Activated CD8-positive, alpha-beta T cell treated with anti-CD3 and anti-CD28 coated beads for 36 hours (primary cell): ENCODE measurements around the gene AUH. TPM values are rescaled to one million over a fixed set of nuclear protein-coding genes. Genes with fewer than 3 reads are reported as not detected.

Source experiments
- ATAC-seq: fragments of 200-7000 bp; cut with Tn5 transposase; one replicate; pipeline ENCODE4 v1.10.0; 2021; ENCODE audit warnings: mild to moderate bottlenecking, moderate library complexity
- CTCF ChIA-PET: fragments of 350-600 bp; sonication (Branson Sonifier 250); formaldehyde crosslinking; loops from one replicate; lab custom pipeline; 2021; ENCODE audit warnings: antibody characterized with exemption; lab: Charles Lee
- POLR2A ChIA-PET: fragments of 350-600 bp; sonication (Branson Sonifier 250); formaldehyde crosslinking; loops from one replicate; lab custom pipeline; 2021; ENCODE audit warnings: antibody characterized with exemption; lab: Charles Lee
- DNase-seq: peaks from one replicate; pipeline ENCODE4 v3.0.0-alpha.2; 2020
- H3K27ac Mint-ChIP-seq: one replicate; pipeline ENCODE4 v1.8.0; 2021; ENCODE audit warnings: mild to moderate bottlenecking, mixed read lengths
- H3K27me3 Mint-ChIP-seq: one replicate; pipeline ENCODE4 v1.8.0; 2021; ENCODE audit warnings: mixed read lengths
- H3K36me3 Mint-ChIP-seq: one replicate; pipeline ENCODE4 v1.8.0; 2021; ENCODE audit warnings: low read depth, mixed read lengths
- H3K4me1 Mint-ChIP-seq: one replicate; pipeline ENCODE4 v1.8.0; 2021; ENCODE audit warnings: low read depth, mixed read lengths
- H3K4me3 Mint-ChIP-seq: one replicate; pipeline ENCODE4 v1.8.0; 2021; ENCODE audit warnings: mild to moderate bottlenecking, moderate library complexity, mixed read lengths
- H3K9me3 Mint-ChIP-seq: one replicate; pipeline ENCODE4 v1.8.0; 2021; ENCODE audit warnings: mixed read lengths
- intact Hi-C: fragments of 100-400 bp; cut with micrococcal nuclease; formaldehyde crosslinking; loops from one replicate; pipeline ENCODE4 v1.10.0; 2022
- total RNA-seq, 2 experiments: library from RNA; stranded (reverse); gene quantifications; one replicate each; pipeline ENCODE4 v1.2.3, GENCODE V29; 2021
- TF ChIP-seq, protein P1 (sequence below): fragments of 200-600 bp; IDR thresholded peaks from one replicate; pipeline ENCODE4 v1.8.0; 2022; ENCODE audit warnings: antibody characterized with exemption, mild to moderate bottlenecking

Gene AUH
- total RNA-seq, 2 experiments from 2014 or later: 30.8 to 31.1 TPM

DNA sequence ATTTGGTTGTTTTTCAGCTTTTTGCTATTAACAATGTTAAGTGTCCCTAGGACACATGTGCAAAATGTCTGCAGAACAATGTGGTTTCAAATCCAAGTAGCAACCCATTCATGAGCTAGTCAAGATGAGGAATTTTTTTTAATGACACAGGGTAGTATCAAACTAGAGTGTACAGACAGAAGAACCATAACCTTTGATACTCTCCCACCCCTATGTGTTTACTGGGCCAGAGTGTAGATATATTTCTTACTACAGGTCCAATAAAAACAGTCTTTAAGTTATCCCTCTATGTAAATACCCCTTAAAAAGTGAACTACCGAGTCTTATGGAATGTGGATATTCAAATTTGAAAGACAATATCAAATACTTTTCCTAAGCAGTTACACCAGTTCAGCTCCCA, 45.6 kb downstream of the AUH start:
- Mint-ChIP-seq H3K27ac (no peak overlapping the region), H3K27me3 (no peaks in the 10 kb centered on the region), H3K4me3 (no peak overlapping the region), H3K9me3 (no peaks in the 10 kb centered on the region), H3K36me3 (peaks cover 50% of the 10 kb centered on the region), H3K4me1 (peaks cover 4% of the 10 kb centered on the region)
- TF ChIP-seq, protein P1, sequence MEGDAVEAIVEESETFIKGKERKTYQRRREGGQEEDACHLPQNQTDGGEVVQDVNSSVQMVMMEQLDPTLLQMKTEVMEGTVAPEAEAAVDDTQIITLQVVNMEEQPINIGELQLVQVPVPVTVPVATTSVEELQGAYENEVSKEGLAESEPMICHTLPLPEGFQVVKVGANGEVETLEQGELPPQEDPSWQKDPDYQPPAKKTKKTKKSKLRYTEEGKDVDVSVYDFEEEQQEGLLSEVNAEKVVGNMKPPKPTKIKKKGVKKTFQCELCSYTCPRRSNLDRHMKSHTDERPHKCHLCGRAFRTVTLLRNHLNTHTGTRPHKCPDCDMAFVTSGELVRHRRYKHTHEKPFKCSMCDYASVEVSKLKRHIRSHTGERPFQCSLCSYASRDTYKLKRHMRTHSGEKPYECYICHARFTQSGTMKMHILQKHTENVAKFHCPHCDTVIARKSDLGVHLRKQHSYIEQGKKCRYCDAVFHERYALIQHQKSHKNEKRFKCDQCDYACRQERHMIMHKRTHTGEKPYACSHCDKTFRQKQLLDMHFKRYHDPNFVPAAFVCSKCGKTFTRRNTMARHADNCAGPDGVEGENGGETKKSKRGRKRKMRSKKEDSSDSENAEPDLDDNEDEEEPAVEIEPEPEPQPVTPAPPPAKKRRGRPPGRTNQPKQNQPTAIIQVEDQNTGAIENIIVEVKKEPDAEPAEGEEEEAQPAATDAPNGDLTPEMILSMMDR: no peak
- intact Hi-C loops: no loop called here
- ATAC-seq (no peak), DNase-seq (no peak)
- POLR2A ChIA-PET: interaction anchor here (1.3 kb wide), 1 partner anchor 11 kb away, joined by 5 read pairs; no protein-coding TSS in a partner anchor
- CTCF ChIA-PET: interaction anchor here (1.0 to 1.7 kb wide), 3 partner anchors 60 to 401 kb away, joined by 3 to 7 read pairs (median 3); no protein-coding TSS in a partner anchor

DNA sequence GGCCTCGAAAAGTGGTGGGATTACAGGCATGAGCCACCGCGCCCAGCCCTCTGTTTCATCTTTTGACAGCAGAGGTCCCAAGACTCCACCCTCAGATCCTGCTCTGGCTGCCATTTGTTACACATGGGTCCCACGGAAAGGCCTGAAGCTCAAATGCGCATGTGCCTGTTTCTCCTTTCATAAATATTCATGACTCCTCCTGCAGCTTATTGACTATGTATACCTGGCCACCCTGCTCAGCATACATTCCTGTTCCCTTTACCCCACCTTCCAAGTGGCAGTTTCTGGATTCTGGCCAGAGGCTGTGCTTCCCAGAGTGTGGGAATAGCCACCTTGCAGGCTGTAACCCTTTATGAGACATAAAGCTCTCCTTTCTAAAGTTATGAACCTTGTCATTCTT, 46.5 kb downstream of the AUH start:
- CTCF ChIA-PET: interaction anchor here (1.3 to 1.7 kb wide), 2 partner anchors 281 to 400 kb away, joined by 3 to 7 read pairs; no protein-coding TSS in a partner anchor
- Mint-ChIP-seq H3K4me3 (no peak overlapping the region), H3K27ac (no peak overlapping the region), H3K27me3 (no peaks in the 10 kb centered on the region), H3K9me3 (no peaks in the 10 kb centered on the region), H3K4me1 (peaks cover 4% of the 10 kb centered on the region), H3K36me3 (peaks cover 56% of the 10 kb centered on the region)
- ATAC-seq (no peak), DNase-seq (no peak)
- TF ChIP-seq, protein P1: no peak
- intact Hi-C loops: no loop called here
- POLR2A ChIA-PET: interaction anchor here (1.3 kb wide), 1 partner anchor 12 kb away, joined by 5 read pairs; no protein-coding TSS in a partner anchor

DNA sequence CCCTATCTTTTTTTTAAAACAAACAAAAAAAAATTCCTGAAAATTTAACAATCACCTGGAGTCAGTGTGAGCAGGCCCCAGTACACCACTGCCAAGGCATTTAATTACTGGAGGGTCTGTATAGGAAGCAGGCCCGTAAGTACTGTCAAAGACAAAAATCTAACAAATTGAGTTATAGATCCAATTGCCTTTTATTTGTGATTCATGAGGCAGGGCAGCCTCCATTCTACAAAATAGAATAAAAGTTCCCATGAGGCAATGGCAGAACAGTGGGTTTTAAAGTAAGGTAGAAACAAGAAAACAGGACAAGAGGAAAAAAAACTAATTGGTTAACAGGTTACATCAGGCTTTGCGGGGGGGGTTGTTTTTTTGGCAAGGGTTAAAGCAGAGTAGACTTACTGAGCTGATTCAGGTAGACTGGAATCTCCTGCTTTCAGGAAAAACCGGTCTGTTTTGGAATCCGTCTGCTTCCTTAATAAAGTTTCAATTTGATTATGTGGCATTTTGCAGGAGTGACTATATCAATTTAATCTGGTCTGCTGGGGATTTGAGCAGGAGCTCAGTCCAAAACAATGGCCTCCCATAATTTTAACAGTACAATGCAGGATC, 48.9 kb downstream of the AUH start:
- Mint-ChIP-seq H3K4me1 (peaks cover 7% of the 10 kb centered on the region), H3K9me3 (no peaks in the 10 kb centered on the region), H3K36me3 (peaks cover 49% of the 10 kb centered on the region), H3K27me3 (no peaks in the 10 kb centered on the region), H3K4me3 (no peak overlapping the region), H3K27ac (no peak overlapping the region)
- ATAC-seq (no peak), DNase-seq (no peak)
- intact Hi-C loops: no loop called here
- ChIA-PET POLR2A (interaction anchor here (0.5 kb wide), 1 partner anchor 137 kb away, joined by 5 read pairs; no protein-coding TSS in a partner anchor), CTCF (no interaction called here)
- TF ChIP-seq, protein P1: no peak

DNA sequence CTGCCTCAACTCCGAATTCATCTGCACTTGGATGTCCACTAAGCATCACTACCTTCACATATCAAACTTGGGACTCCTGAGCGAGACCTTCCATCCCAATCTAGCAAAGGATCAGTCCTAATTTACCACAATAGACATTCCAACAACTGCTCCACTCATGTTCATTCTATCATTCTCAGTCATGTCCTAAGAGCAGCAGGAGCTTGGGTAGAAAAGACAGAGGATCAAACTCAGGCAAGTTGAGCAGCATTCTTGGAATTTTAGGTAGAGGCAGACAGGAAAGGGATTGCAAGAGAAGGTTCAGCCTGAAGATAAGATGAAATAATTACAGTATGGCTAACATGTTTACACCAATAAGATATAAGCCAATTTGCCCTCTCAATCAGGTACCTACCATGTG, 51.7 kb downstream of the AUH start:
- CTCF ChIA-PET: no interaction called here
- TF ChIP-seq, protein P1: no peak

DNA sequence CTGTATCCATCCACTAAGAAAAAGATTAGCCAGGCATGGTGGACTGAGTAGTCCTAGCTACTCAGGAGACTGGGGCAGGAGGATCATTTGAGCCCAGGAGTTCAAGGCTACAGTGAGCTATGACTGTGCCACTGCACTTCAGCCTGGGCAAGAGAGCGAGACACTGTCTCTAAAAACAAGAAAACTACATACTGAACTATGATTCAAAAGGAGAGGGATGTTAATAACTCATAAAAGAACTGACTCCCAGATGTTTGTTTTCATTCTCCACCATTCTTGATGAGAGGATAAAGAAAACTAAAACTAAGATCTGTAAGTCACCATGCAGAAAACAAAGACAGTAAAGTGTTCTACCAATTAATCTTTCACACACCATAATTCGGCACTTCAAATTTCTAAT, 53.5 kb downstream of the AUH start:
- Mint-ChIP-seq H3K27ac (no peak overlapping the region), H3K27me3 (no peaks in the 10 kb centered on the region), H3K9me3 (no peaks in the 10 kb centered on the region), H3K4me1 (peaks cover 11% of the 10 kb centered on the region), H3K36me3 (peaks cover 37% of the 10 kb centered on the region), H3K4me3 (no peak overlapping the region)
- POLR2A ChIA-PET: no interaction called here
- intact Hi-C loops: no loop called here
- no peak for DNase-seq
- CTCF ChIA-PET: no interaction called here
- TF ChIP-seq, protein P1: no peak
- ATAC-seq: no peak

More for the DNA sequence above, 51.7 kb downstream of the AUH start:
- no peak for ATAC-seq
- Mint-ChIP-seq H3K27me3 (no peaks in the 10 kb centered on the region), H3K36me3 (peaks cover 38% of the 10 kb centered on the region), H3K27ac (no peak overlapping the region), H3K9me3 (no peaks in the 10 kb centered on the region), H3K4me1 (peaks cover 7% of the 10 kb centered on the region), H3K4me3 (no peak overlapping the region)
- POLR2A ChIA-PET: no interaction called here
- no peak for DNase-seq
- intact Hi-C loops: no loop called here
